Measurements from ENCODE around the gene SLC35B2. TPM values are rescaled to one million over a fixed set of nuclear protein-coding genes. Genes with fewer than 3 reads are reported as not detected.
A peak's percentile ranks its signal among the peaks of the same experiment; 100 is the strongest.

The SLC35B2 gene
- total and polyA plus RNA-seq, 10 of the 15 experiments (the other 5 are each of a cell fraction or from before 2014, with no cell fraction given), result 11.3 to 45.4 (median 33.8) TPM

DNA sequence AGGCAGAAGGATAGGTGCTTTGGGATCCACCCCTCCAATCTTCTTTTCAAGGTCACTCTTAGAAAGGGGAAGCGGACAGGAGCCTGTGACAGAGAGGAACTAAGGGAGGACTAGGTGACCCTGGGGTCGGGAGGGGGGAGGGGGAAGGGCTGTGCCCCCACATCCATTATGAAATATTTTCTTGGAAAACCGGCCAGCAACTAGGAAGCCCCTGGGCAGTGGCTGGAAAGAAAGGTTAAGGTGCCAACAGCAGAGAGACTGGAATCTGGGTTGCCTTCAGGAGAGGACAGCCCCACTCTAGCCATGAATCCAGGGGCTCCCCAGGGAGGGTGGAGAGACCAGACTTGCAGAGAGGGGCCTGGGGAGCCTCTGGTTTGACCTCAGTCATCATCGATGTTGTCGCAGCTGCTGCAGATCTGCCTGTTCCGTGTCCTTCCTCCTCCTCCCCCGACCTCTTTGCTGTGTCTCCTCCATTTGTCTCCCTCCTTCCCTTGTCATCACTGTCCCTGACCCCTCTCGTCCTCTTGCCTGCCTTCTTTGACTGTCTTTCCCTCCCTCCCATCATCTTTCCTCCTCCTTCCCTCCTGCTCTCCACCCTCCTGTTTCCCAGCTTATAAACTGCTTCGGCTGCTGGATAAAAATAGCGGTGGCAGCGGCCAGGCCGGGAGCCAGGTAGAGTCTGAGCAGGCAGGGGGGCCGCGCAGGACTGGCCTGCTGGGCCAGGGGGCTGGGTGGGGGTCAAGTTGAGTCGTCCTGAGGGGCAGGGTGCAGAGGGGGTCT lies 30.8 kb downstream of the SLC35B2 start:
- peaks cover 31% of the 10 kb centered on the region for H3K79me2 ChIP-seq (ENCODE audit: control insufficient read depth, insufficient read depth, low read length)
- ATAC-seq, result no peak
- FAIRE-seq, result no peak
- no TSS peak for BruUV-seq (replicated peaks)
- TF ChIP-seq NR2F1 (conservative IDR thresholded peaks at IDR 0.05), result peak; percentile 41; the same call in 1 of the 2 replicates
- TF ChIP-seq MXI1 (IDR thresholded peaks at IDR 0.05; ENCODE audit: low read depth, low read length), result no peak
- peak; percentile 43; the same call in 1 of the 2 replicates for TF ChIP-seq SPI1 (IDR thresholded peaks at IDR 0.05; ENCODE audit: borderline replicate concordance, insufficient read depth, low read depth, low read length)
- H4K20me1 ChIP-seq (ENCODE audit: control insufficient read depth, insufficient read depth), result no peaks in the 10 kb centered on the region
- peaks cover 0 to 11% of the 10 kb centered on the region in 2 experiments; a peak in 2 of 4 replicates for H3K36me3 ChIP-seq (ENCODE audit: control insufficient read depth in 2 of 2, insufficient read depth in 2 of 2, low read length in 1 of 2)
- ChIA-PET CTCF (interaction anchor here (2.0 to 6.0 kb wide), 4 partner anchors 10 to 53 kb away, joined by 8 to 95 read pairs (median 24); no protein-coding TSS in a partner anchor), SMC1A (ENCODE audit: uncharacterized antibody, unreplicated experiment) (interaction anchor here (1.4 to 2.3 kb wide), 3 partner anchors 9 to 63 kb away, joined by 4 to 6 read pairs (median 6); no protein-coding TSS in a partner anchor), RAD21 (ENCODE audit: unreplicated experiment) (interaction anchor here (1.7 to 4.5 kb wide), 2 partner anchors 9 to 51 kb away, joined by 4 to 21 read pairs; no protein-coding TSS in a partner anchor), POLR2A (interaction anchor here (0.5 to 2.9 kb wide), 5 partner anchors 8 to 593 kb away, joined by 3 to 27 read pairs (median 3); no protein-coding TSS in a partner anchor)
- DNase-seq (ENCODE audit: low read depth, low spot score), result no peak
- no peak overlapping the region for H2AFZ ChIP-seq (ENCODE audit: control insufficient read depth, low read depth, low read length)
- no peaks in the 10 kb centered on the region for H3K9me3 ChIP-seq (replicated peaks; ENCODE audit: control insufficient read depth, insufficient read depth, low read length)
- H3K9ac ChIP-seq (ENCODE audit: control insufficient read depth, insufficient read depth, low read length), result no peak overlapping the region
- no peaks in the 10 kb centered on the region for H3K27me3 ChIP-seq (replicated peaks in 1 of 2; ENCODE audit: control insufficient read depth in 2 of 2, insufficient read depth in 2 of 2, low read length in 1 of 2)
- intact Hi-C loops (cut with micrococcal nuclease; ENCODE audit: unreplicated experiment), result no loop called here
- peaks cover 22% of the 10 kb centered on the region for H3K4me1 ChIP-seq (ENCODE audit: control insufficient read depth, insufficient read depth, low read length)
- H3K4me3 ChIP-seq, result no peak overlapping the region
- H3K4me2 ChIP-seq (ENCODE audit: control insufficient read depth, insufficient read depth), result no peak overlapping the region
- no peak overlapping the region for H3K27ac ChIP-seq (ENCODE audit: control insufficient read depth, insufficient read depth)
- 69% methylated on average over 15 of the region's 15 CpGs for WGBS (ENCODE audit: insufficient coverage, insufficient replicate concordance, low lambda C conversion rate, missing lambda C conversion rate)
- in situ Hi-C loops (cut with MboI), result no loop called here

All from GM12878 (cell line).